Endothelial cell (in vitro differentiated cells): Measurements from ENCODE around the gene TNIP2. TPM values are rescaled to one million over a fixed set of nuclear protein-coding genes. Genes with fewer than 3 reads are reported as not detected.

Experiments used
- DNase-seq: peaks from one replicate; pipeline ENCODE4 v3.0.0; 2021; ENCODE audit warnings: low spot score
- H3K27ac Mint-ChIP-seq: one replicate; pipeline ENCODE4 v1.8.0; 2021; ENCODE audit warnings: mixed read lengths, inconsistent platforms; ENCODE audit not compliant: unreplicated experiment
- H3K27me3 Mint-ChIP-seq: one replicate; pipeline ENCODE4 v1.8.0; 2021; ENCODE audit warnings: mild to moderate bottlenecking, moderate library complexity, mixed read lengths, inconsistent platforms; ENCODE audit not compliant: unreplicated experiment
- H3K36me3 Mint-ChIP-seq: one replicate; pipeline ENCODE4 v1.8.0; 2021; ENCODE audit warnings: mild to moderate bottlenecking, low read depth, mixed read lengths, inconsistent platforms; ENCODE audit not compliant: unreplicated experiment
- H3K4me1 Mint-ChIP-seq: one replicate; pipeline ENCODE4 v1.8.0; 2021; ENCODE audit warnings: mild to moderate bottlenecking, mixed read lengths, inconsistent platforms; ENCODE audit not compliant: unreplicated experiment
- H3K4me3 Mint-ChIP-seq: one replicate; pipeline ENCODE4 v1.8.0; 2021; ENCODE audit warnings: mild to moderate bottlenecking, mixed read lengths, inconsistent platforms; ENCODE audit not compliant: unreplicated experiment
- H3K9me3 Mint-ChIP-seq: one replicate; pipeline ENCODE4 v1.8.0; 2021; ENCODE audit warnings: mixed read lengths, inconsistent platforms; ENCODE audit not compliant: unreplicated experiment
- total RNA-seq: library from RNA; stranded (reverse); fragmentation: NEBNext Ultra II Directional; extraction: Animal tissue kit (Norgen Biotek cat#: 25700); gene quantifications from one replicate; pipeline ENCODE4 v1.2.1, GENCODE V29; 2021; ENCODE audit not compliant: unreplicated experiment
- TF ChIP-seq, protein P1 (sequence below): fragments of 200-600 bp; sonication (generic); IDR thresholded peaks from one replicate; pipeline ENCODE4 v1.5.0; 2021; ENCODE audit warnings: antibody characterized with exemption; ENCODE audit not compliant: unreplicated experiment

TNIP2 gene
- total RNA-seq, 1 donor from 2014 or later, result 29.3 TPM

- Mint-ChIP-seq H3K27ac (no peak overlapping the region), H3K4me1 (peaks cover 14% of the 10 kb centered on the region), H3K9me3 (no peaks in the 10 kb centered on the region), H3K27me3 (peaks cover 13% of the 10 kb centered on the region), H3K4me3 (no peak overlapping the region), H3K36me3 (peaks cover 21% of the 10 kb centered on the region)
- DNase-seq, result no peak
- TF ChIP-seq, protein P1, sequence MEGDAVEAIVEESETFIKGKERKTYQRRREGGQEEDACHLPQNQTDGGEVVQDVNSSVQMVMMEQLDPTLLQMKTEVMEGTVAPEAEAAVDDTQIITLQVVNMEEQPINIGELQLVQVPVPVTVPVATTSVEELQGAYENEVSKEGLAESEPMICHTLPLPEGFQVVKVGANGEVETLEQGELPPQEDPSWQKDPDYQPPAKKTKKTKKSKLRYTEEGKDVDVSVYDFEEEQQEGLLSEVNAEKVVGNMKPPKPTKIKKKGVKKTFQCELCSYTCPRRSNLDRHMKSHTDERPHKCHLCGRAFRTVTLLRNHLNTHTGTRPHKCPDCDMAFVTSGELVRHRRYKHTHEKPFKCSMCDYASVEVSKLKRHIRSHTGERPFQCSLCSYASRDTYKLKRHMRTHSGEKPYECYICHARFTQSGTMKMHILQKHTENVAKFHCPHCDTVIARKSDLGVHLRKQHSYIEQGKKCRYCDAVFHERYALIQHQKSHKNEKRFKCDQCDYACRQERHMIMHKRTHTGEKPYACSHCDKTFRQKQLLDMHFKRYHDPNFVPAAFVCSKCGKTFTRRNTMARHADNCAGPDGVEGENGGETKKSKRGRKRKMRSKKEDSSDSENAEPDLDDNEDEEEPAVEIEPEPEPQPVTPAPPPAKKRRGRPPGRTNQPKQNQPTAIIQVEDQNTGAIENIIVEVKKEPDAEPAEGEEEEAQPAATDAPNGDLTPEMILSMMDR, result no peak
Measured at GRCh38 chr4:2750719-2751605, 5.2 kb downstream of the TNIP2 start.

GRCh38 chr4:2746891-2747695 is 9.0 kb downstream of the TNIP2 start:
- Mint-ChIP-seq H3K27me3 (peaks cover 14% of the 10 kb centered on the region), H3K4me3 (peak overlapping the region; percentile 89), H3K9me3 (no peaks in the 10 kb centered on the region), H3K4me1 (peaks cover 7% of the 10 kb centered on the region), H3K36me3 (peaks cover 27% of the 10 kb centered on the region), H3K27ac (no peak overlapping the region)
- TF ChIP-seq, protein P1, result no peak
- no peak for DNase-seq

DNA sequence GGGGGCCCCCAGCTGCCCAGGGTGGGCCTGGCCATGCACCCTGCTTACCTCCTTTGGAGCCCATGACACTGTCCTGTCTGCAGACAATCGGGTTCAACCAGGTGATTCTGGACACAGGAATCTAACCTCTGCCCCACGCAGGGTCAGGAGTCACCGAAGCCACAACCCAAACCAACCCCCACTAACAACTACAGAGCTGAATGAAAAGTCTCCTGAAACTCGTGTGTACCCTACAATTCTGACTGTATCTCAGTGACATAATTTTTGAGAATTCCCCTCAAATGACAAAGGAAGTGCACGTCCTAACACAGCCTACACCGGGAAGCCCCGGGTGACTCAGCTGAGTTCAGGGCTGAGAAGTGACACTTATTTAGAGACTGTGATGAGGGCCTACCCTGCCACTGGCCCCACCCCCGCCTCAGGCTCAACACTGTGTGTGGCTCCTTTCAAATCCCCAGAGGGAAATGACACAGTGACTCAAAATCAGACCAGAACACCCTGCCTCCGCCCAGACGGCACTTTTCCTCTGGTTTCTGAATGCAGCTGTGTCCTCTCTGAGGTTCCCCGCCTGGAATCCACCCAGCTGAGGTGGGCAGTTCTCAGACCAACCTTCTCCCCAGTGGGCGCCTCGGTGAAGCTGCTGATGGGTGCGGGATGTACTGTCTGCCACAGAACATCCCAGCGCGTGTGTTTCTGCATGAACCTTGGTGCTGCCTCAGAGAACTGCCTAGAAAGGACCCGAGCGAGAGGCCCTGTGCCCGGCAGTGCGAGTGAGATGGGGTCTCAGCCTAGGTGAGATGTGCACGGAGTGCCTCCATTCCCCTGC is 9.9 kb downstream of the TNIP2 start:
- Mint-ChIP-seq H3K4me1 (peaks cover 7% of the 10 kb centered on the region), H3K27ac (no peak overlapping the region), H3K36me3 (peaks cover 28% of the 10 kb centered on the region), H3K9me3 (no peaks in the 10 kb centered on the region), H3K27me3 (peaks cover 11% of the 10 kb centered on the region), H3K4me3 (no peak overlapping the region)
- TF ChIP-seq, protein P1, result no peak
- DNase-seq, result no peak

DNA sequence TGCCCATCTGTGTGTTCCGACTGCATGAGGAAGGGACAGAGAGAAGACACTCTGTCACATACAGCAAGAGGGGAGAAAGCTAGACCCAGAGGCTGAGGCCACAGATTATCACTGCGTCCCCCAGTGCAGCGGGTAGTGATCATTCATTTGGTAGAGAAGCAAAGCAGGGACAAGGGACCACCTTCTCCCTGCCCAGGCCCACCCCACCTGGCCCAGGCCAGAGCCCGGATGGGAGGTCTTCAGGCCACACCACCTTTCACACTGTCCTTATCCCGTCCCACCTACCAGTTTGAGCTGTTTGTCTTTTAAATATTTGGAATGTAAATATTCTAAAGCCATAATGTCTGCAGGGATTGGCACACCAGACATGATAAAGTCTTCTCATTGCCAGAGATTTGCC is 10.6 kb downstream of the TNIP2 start:
- no peak overlapping the region for H3K4me3 Mint-ChIP-seq
- no peak for DNase-seq
- H3K27ac Mint-ChIP-seq, result no peak overlapping the region
- peaks cover 28% of the 10 kb centered on the region for H3K36me3 Mint-ChIP-seq
- no peaks in the 10 kb centered on the region for H3K9me3 Mint-ChIP-seq
- H3K27me3 Mint-ChIP-seq, result peaks cover 11% of the 10 kb centered on the region
- H3K4me1 Mint-ChIP-seq, result peaks cover 7% of the 10 kb centered on the region
- TF ChIP-seq, protein P1, result no peak
